GM18870 (cell line): ENCODE measurements around the gene RAB27A.
"Not testable (repeated sequence)": the region's sequence is repeated elsewhere in the genome, so short reads cannot be mapped to it uniquely, and the experiment has no call there.

Experiments
- ATAC-seq: cut with Tn5 transposase; IDR thresholded peaks from one replicate; pipeline ENCODE4 v1.9.1; 2021; ENCODE audit warnings: moderate library complexity; ENCODE audit not compliant: unreplicated experiment

The RAB27A gene

DNA sequence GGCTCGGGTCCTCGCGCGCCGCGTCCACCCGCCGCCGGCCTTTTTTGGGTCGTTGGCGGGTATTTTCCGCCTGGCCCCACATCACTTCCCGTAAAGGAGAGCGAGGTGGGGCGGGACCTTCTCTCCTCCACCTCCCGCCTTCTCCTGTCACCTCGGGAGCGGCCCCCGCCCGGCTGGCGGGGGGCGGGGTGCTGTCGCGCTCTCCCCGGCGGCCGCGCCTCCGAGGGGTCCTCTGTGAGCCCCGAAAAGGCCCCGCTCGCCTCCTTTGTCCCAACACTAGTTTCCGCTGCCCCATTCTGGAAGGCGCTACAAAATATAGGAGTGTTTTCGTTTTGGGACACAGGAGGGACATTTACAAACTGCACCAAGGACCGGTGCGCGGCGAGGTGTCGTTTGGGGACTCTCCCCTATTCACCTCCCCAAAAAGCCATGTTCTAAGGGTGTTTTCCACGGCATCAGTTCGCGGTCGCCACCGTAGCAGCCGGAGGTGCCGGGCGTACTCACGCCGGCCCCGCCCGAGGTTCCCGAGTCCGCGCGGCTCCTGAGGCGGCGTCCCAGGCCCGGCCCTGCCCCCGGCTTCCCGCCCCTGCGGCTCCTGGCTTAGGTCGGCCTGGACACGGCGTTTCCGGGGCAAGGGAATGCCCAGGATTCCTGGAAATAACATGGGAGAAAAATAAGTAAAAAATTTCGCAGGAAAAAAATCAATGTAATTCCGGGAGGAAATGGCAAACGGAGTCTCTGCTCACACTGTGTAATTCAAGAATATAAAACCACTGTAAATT is at the start of gene RAB27A:
RAB27A (minus strand) TSS at position 68 of the 782 bp plus-strand sequence. CDS start 54,879 bp downstream, outside the sequence.
- ATAC-seq, result peak; percentile 44

DNA sequence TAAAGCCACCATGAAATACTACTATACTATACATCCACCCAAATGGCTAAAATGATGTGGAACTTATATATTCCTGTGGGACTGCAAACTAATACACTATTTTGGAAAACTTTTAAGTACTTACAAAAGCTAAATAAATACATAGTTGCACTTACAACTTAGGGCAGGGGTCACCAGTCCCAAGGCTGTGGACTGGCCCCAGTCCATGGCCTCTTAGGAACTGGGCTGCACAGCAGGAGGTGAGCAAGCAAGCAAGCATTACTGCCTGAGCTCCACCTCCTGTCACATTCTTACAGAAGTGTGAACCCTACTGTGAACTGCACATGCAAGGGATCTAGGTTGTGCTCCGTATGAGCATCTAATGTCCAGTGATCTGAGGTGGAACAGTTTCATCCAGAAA is 47.5 kb upstream of the RAB27A start:
- ATAC-seq, result no peak

DNA sequence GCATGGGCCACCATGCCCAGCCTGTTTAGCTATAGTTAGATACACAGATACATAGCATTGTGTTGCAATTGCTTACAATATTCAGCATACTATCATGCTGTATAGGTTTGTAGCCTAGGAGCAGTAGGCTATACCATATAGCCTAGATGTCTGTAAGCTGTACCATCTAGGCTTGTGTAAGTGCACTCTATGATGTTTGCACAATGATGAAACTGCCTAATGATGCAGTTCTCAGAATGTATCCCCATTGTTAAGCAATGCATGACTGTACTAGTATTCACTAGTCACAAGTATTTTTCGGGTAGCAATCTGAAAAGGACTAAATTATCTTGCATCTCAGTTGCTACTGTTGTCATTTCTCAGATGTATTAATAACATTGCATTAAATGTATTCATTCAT is 45.4 kb upstream of the RAB27A start:
- no peak for ATAC-seq

DNA sequence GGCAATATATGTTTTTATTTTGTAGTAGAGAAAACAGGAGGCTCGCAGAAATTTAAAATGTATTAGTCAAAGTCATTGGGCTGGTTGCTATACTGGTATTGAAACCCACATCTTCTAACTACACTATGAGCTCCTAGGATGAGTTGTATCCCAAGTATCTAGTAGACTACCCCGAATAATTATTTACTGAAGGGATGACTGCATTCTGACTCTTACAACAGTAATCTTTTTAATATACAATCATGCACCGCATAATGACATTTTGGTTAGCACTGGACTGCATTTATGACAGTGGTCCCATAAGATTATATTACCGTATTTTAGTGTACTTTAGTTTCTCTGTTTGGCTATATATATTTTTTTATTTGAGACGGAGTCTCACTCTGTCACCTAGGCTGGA is 44.8 kb upstream of the RAB27A start:
- ATAC-seq, result no peak

DNA sequence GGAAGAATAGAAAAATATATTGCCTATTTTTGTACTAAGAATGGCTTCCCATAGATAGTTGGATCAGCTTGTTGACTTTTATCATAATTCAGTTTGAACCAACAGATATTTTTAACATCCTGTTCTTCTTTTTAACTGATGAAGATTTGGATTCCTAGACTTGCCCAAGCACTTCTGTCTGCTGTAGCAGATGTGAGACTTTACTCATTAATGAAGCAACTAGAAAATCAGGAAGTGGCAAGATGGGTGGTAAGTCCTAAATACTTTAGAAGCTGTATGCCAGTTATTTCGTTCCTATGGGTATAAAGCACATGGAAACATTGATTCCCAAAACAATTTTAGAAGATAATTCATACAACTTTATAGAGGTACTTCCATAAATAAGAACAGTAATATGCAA is 37.8 kb upstream of the RAB27A start:
- no peak for ATAC-seq

DNA sequence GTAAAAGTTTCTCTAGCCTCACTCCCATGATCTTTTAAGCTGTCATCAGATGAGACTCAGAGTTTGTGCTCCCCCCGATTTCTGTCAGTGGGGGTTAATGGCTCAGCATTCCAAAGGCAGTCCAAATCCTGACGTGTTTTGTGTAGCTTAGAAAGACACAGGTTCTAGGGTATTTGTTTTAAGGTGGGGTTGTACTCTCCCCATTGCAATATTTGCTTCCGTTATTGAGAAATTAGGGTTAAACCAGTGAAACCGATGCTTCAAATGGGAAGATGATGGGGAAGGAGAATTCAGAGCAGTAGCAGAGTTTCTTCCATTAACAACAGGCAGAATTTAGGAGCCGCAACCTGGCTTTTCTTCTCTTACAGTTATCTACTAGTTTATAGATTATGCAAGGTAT is 32.9 kb upstream of the RAB27A start:
- no peak for ATAC-seq

DNA sequence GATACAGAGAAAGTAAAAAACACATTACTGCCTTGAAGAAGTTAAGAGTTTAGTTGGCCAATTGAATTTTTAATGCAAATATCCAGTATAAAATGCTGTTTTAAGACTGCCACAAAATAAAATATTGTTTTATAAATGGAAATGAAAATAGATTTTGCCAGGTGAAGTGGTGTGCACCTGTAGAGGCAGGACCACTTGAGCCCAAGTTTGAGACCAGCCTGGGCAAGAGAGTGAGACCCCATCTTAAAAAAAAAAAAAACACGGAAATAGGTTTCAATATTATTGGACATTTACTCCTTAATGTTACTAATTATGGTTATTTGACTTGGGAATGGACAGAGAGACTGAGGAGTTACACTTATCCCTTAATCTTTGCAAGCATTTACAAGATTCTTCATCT is 31.4 kb upstream of the RAB27A start:
- ATAC-seq, result no peak

DNA sequence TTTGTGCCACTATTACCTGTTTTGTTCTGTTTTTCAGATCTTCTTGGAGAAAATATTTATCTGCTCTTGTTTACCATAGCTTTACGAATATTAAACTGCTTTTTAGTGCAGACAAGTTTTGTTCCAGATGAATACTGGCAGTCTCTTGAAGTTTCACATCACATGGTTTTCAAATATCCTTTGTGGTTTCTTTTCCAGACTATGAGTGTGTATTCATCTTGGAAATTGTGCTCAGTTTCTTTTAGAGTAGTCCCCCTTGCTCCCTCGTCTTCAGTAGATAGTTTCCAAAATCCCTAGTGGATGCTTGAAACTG is 30.6 kb upstream of the RAB27A start:
- ATAC-seq, result no peak

DNA sequence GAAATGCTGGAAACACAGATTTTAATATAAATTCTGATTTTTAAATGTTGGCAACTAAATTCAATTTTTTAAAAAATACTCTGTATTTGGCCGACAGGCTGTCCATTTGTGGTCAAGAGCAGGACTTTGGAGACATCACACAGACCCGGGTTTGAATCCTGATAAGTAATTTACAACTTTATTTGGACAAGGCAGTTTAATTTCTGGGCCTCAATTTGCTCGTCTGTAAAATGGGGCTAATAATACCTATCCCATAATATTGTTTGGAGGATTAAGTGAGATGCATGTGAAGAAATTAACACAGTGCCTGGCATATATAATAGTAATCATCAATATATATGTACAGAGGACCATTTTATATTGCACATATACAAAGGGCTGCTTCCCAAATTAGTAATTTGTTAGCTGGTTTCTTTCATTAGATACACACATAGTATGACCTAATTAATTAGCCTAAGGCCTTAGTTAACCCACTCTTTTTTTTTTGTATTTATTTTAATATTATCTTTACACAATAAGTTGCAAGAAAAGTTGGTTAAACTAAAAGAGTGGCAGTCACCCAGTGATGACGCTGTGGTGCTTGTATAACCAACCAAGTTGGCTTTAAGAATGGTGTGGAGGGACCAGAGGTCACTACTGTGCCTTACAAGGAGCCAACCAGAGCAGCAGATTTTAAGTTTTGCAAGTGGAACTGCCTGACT is 30.1 kb upstream of the RAB27A start:
- ATAC-seq, result no peak

DNA sequence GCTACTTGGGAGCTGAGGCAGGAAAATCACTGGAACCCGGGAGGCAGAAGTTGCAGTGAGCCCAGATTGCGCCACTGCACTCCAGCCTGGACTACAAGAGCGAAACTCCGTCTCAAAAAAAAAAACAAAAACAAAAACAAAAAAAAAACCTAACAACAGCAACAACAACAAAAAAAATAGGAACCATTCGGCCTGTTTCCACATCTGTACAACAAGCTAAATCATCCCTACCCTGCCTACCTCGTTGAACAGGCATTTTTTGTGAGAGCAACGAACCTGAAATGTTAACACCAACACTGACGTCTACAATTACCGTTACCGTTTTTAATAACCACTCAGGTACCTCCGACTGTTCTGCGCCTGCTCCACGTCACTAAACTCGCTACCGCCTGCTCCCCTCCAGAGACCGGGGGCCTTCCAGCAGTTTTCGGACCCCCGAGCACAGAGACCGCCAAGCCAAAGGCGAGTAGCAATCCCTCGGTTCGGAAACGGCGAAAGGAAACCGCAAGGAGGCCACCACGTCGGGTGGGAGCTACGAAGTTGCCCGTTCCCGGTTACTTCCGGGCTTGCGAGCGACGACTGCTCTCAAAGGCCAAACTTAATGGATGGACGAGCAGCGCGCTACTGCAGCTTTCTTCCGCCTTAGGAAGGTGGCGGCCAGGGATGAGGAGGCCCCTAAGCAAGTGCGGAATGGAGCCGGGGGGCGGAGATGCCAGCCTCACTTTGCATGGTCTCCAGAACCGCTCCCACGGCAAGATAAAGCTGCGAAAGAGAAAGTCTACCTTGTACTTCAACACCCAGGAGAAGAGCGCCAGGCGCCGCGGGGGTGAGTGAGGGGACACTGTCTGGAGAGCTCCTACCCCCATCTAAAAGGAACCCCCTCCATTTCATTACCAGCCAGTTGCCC is 29.2 kb upstream of the RAB27A start, which contains the start of the genes PIGB and PIGBOS1:
PIGB (plus strand) TSS at position 635 of the 907 bp plus-strand sequence; CDS start at position 664, 29 bp downstream.
PIGBOS1 (minus strand) TSS at position 536 of the 907 bp plus-strand sequence. CDS start 1,331 bp downstream, outside the sequence.
- ATAC-seq, result peak; percentile 71

DNA sequence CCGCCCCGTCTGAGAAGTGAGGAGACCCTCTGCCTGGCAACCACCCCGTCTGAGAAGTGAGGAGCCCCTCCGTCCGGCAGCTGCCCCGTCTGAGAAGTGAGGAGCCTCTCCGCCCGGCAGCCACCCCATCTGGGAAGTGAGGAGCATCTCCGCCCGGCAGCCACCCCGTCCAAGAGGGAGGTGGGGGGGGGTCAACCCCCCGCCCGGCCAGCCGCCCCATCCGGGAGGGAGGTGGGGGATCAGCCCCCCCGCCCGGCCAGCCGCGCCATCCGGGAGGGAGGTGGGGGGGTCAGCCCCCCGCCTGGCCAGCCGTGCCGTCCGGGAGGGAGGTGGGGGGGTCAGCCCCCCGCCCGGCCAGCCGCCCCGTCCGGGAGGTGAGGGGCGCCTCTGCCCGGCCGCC is 13.2 kb upstream of the RAB27A start:
- ATAC-seq, result not testable (repeated sequence)

DNA sequence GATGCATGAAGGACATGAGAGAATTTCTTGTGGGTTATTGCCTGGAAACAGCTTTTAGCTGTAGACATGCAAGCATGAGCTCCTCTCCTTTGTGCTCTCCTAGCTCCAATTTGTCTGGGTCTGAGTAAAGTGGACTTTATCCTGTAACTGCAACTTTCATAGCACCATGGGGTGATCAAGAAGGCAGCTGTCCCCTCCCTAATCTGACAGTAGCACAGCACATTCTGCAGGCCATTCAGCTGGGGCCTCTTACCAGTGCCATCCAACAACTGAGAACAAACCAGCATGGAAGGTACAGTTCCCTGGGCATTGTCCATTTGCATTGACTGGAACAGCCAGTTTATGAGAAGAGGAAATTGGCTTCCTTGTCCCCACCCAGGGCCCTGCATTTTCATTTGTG is 7.7 kb upstream of the RAB27A start:
- ATAC-seq, result no peak

DNA sequence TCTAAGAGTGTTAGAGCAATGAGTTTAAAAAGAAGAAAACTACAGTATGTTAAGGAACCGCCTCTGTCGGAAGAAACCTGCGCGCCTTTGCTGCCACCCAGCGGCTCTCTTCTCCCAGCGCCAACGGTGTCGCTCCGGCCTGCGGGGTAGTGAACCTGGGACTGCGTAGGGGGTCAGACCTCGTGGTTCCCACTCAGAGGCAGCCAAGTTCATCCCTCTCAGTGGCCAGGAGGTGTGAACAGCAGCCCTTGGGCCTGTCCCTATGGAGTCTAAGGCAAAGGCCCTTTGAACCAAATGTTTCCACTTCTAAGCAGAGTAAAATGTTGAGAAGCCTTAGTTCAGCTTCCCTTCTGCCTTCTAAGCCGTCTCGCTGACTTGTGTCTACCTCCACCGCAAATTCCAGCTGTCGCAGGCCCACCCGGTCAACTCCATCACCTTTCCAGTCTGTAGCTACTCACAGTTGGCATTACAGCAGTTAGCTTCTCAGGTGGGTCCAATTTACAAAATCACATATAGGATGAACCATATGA is 980 bp upstream of the RAB27A start:
- peak; percentile 62 for ATAC-seq

DNA sequence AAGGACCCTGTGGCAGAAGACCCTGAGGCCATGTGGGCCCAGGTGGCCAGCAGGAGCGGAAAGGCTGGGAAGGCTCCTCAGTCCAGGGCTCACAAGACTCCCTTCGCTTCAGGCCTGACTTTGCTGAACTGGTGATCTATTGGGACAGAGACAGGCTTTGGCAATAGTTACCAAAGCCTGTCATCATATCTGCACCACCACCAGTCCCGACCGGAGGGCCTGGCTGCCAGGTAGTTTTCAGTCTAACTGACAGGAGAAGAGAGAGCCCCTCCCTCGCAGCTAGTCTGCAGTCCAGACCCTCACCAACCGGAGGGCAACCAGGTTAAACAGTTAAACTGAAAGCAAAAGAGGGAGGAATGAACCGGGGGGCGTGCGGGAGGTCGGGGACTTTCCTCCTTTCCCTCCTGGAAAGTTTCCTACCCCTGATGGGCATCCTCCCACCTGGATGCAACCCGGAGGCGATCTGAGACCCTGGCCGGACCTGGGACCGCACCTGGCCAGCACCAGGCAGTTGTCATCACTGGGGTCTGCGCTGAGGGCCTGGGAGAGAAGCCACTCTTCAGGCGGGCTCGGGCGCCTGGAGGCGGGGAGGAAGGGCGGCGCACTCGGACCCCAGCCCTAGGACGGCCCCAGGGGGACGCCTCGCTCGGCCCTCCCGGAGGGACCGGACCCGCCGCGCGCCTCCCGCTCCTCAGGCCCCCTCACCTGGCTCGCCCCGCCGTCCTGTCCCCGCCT is 435 bp downstream of the RAB27A start:
- ATAC-seq, result peak; percentile 26

DNA sequence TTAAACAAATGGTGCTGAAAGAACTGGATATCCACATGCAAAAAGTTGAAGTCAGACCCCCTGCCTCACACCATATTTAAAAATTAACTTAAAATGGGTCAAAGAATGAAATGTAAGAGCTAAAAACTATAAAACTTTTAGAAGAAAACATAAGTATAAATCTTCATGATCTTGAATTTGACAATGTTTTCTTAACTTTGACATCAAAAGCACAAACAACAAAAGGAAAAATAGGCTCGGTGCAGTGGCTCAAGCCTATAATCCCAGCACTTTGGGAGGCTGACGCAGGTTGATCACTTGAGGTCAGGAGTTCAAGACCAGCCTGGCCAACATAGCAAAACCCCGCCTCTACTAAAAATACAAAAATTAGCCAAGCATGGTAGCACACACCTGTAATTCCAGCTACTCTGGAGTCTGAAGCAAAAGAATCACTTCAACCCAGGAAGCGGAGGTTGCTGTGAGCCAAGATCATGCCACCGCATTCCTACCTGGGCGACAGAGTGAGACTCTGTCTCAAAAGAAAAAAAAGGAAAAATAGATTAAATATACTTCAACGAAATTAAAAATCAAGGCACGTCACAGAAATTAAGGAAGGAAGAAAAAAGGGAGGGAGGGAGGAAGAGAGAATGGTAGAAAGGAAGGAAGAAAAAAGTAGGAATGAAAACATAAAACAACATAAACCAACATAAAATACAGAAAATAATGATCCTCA is 1.5 kb downstream of the RAB27A start:
- no peak for ATAC-seq

DNA sequence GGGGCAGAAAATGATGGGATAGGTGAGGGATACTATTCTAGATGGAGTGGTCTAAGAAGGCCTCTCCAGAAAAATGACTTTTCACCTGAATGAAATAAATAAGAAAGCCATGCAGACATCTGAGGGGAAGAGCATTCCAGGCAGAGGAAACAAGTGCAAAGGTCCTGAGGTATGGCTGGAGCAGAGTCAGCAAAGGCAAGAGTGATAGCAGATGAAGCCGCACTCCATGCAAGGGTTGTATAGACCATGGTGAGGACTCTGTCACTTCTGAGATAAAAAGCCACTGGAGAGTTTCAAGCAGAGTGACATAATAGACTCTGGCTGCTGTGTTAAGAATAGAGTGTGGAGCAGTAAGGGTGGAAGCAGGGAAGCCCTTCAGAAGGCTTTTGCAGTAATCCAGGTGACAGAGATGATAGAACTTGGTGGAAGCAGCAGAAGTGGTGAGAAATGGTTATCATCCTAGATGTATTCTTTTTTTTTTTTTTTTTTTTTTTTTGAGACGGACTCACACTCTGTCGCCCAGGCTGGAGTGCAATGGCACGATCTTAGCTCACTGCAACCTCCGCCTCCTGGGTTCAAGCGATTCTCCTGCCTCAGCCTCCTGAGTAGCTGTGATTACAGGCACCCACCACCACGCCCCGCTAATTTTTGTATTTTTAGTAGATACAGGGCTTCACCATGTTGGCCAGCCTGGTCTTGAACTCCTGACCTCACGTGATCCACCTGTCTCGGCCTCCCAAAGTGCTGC is 3.0 kb downstream of the RAB27A start:
- ATAC-seq, result not testable (repeated sequence)

DNA sequence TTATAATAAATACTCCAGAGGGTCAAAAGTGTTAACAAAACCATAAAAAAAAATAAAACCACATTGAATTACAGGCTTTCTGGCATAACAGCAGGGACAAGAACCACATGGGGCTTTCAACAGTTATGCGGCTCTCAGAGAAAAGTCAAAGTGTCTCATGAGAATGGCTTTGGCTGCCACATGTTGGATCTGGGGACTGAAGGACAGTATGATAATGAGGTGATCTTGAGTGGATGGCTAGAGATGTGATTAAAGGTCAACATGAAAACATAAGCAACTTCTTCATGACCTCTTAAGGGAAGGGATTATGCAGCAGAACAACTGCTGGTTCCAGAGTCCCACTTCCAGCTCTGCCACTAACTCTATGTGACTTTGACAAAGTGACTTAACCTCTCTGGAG is 5.2 kb downstream of the RAB27A start:
- ATAC-seq, result no peak

DNA sequence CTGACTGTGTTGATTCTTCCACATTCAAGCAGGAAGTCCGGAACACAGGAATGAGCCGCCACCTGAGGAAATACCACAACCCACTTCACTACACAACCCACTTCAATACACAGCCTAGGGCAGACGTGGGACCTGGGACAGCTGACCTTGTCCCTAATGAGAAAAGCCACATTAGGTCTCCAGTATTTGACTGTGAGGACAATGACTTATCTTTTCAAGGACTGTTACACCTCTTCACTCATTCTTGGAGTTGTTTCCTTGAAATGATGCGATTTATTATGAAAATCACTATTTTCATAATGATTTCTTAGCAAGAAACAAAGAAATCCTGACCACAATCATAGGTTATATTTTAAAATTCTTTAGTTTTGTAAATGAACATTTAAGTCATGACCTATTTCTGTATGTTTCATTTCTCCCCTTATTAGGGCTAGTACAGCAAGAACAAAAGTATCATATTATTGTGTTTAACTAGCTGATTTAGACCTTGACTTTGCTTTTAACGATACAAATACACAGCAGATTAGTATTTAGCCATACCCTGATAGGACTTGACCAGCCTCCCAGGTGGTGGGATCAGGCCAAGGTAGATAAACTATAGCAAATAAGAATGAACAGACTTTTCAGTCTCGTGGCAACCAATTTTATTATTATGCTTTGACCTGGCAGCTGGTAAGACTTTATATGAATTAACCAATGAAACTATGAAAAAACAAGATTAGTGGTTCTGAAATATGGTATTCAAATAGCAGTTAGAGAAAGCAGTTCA is 6.0 kb downstream of the RAB27A start:
- ATAC-seq, result no peak
